Neural cell (in vitro differentiated cells): ENCODE data around the gene BMP2. TPM values are rescaled to one million over a fixed set of nuclear protein-coding genes. Genes with fewer than 3 reads are reported as not detected.

Experiments used
- H2AFZ ChIP-seq: fragments of 200-600, 300-800 bp; sonication (generic), shearing (Covaris generic); 2 replicates; pipeline ENCODE4 v1.6.0; 2014; ENCODE audit warnings: low read depth, mild to moderate bottlenecking, antibody characterized with exemption, low read length, moderate library complexity
- H3F3A ChIP-seq: fragments of 200-600 bp; shearing (Covaris generic); 2 replicates; pipeline ENCODE4 v1.6.1; 2016; ENCODE audit warnings: mild to moderate bottlenecking, moderate library complexity, mixed read lengths, antibody characterized with exemption, low read length; ENCODE audit not compliant: insufficient read depth, poor library complexity, severe bottlenecking
- H3K27ac ChIP-seq: fragments of 200-600, 300-800 bp; sonication (generic), shearing (Covaris generic); 2 replicates; pipeline ENCODE4 v1.5.1; 2014; ENCODE audit warnings: mild to moderate bottlenecking, low read length, moderate library complexity
- H3K27me3 ChIP-seq: fragments of 300-800, 200-600 bp; sonication (generic), shearing (Covaris generic); 2 replicates; pipeline ENCODE4 v1.6.0; 2014; ENCODE audit warnings: mild to moderate bottlenecking, low read depth, low read length, moderate library complexity; ENCODE audit not compliant: insufficient read depth
- H3K36me3 ChIP-seq: fragments of 300-800, 200-600 bp; sonication (generic), shearing (Covaris generic); 2 replicates; pipeline ENCODE4 v1.5.1; 2014; ENCODE audit warnings: mild to moderate bottlenecking, antibody characterized with exemption, low read length, moderate library complexity; ENCODE audit not compliant: insufficient read depth
- H3K4me2 ChIP-seq: fragments of 300-800, 200-600 bp; sonication (generic), shearing (Covaris generic); 2 replicates; pipeline ENCODE4 v1.6.0; 2014; ENCODE audit warnings: mild to moderate bottlenecking, low read length
- H3K4me3 ChIP-seq: fragments of 300-800, 200-600 bp; sonication (generic), shearing (Covaris generic); 2 replicates; pipeline ENCODE4 v1.5.1; 2014; ENCODE audit warnings: mild to moderate bottlenecking, low read length, moderate library complexity
- H3K79me2 ChIP-seq: fragments of 200-600 bp; shearing (Covaris generic); replicated peaks from 2 replicates; pipeline ENCODE4 v1.6.0; 2014; ENCODE audit warnings: mild to moderate bottlenecking, low read length, moderate library complexity; ENCODE audit not compliant: insufficient read depth
- H3K9ac ChIP-seq: fragments of 300-800, 200-600 bp; sonication (generic), shearing (Covaris generic); 2 replicates; pipeline ENCODE4 v1.6.1; 2016; ENCODE audit warnings: mild to moderate bottlenecking, low read length, mixed read lengths
- H3K9me2 ChIP-seq: fragments of 200-600 bp; shearing (Covaris generic); 2 replicates; pipeline ENCODE4 v1.6.1; 2016; ENCODE audit warnings: mild to moderate bottlenecking, low read length, mixed read lengths; ENCODE audit not compliant: insufficient read depth
- H3K9me3 ChIP-seq: fragments of 200-600, 300-800 bp; sonication (generic), shearing (Covaris generic); 2 replicates; pipeline ENCODE4 v1.6.1; 2016; ENCODE audit warnings: mild to moderate bottlenecking, mixed run types, low read length, moderate library complexity, mixed read lengths
- H4K20me1 ChIP-seq: fragments of 200-600 bp; shearing (Covaris generic); 2 replicates; pipeline ENCODE4 v1.6.1; 2016; ENCODE audit warnings: mild to moderate bottlenecking, mixed run types; ENCODE audit not compliant: insufficient read depth
- EP300 ChIP-seq: fragments of 450-650 bp; conservative IDR thresholded peaks from 2 replicates; pipeline ENCODE4 v1.6.1; 2014; ENCODE audit warnings: antibody characterized with exemption, mild to moderate bottlenecking, moderate library complexity; ENCODE audit not compliant: poor library complexity, severe bottlenecking
- EZH2 ChIP-seq: fragments of 200-600, 300-800 bp; shearing (Covaris generic), sonication (generic); IDR thresholded peaks from 2 replicates; pipeline ENCODE4 v1.6.1; 2014; ENCODE audit warnings: antibody characterized with exemption, low read length, borderline replicate concordance, mild to moderate bottlenecking; ENCODE audit not compliant: insufficient read depth, poor library complexity, severe bottlenecking
- MXI1 ChIP-seq: fragments of 450-650 bp; conservative IDR thresholded peaks from 2 replicates; pipeline ENCODE4 v1.6.1; 2014; ENCODE audit warnings: antibody characterized with exemption, mild to moderate bottlenecking; ENCODE audit not compliant: poor library complexity, severe bottlenecking
- POLR2AphosphoS5 ChIP-seq: IDR thresholded peaks from 2 replicates; pipeline ENCODE4 v1.6.1; 2012
- RAD21 ChIP-seq: fragments of 450-650 bp; conservative IDR thresholded peaks from 2 replicates; pipeline ENCODE4 v1.6.1; 2014; ENCODE audit warnings: antibody characterized with exemption, mild to moderate bottlenecking, moderate library complexity
- SMC3 ChIP-seq: fragments of 450-650 bp; conservative IDR thresholded peaks from 2 replicates; pipeline ENCODE4 v1.6.1; 2014; ENCODE audit warnings: antibody characterized with exemption, mild to moderate bottlenecking, moderate library complexity; ENCODE audit not compliant: poor library complexity
- TAF1 ChIP-seq: IDR thresholded peaks from 2 replicates; pipeline ENCODE4 v1.6.1; 2012; ENCODE audit warnings: low read depth
- polyA plus RNA-seq: library from polyadenylated mRNA; depleted of rRNA; stranded (reverse); fragments of >200 nt; gene quantifications from 2 replicates; pipeline ENCODE4 v1.2.3, GENCODE V29; 2014
- TF ChIP-seq, protein P1 (sequence below): IDR thresholded peaks from 2 replicates; pipeline ENCODE4 v1.6.1; 2012; ENCODE audit warnings: borderline replicate concordance
- TF ChIP-seq, protein P2 (sequence below): fragments of 450-650 bp; IDR thresholded peaks from 2 replicates; pipeline ENCODE4 v1.5.1; 2014; ENCODE audit warnings: antibody characterized with exemption, mild to moderate bottlenecking, moderate library complexity; ENCODE audit not compliant: poor library complexity, severe bottlenecking

BMP2 gene
- polyA plus RNA-seq, 1 donor from 2014 or later = 1.1 TPM

DNA sequence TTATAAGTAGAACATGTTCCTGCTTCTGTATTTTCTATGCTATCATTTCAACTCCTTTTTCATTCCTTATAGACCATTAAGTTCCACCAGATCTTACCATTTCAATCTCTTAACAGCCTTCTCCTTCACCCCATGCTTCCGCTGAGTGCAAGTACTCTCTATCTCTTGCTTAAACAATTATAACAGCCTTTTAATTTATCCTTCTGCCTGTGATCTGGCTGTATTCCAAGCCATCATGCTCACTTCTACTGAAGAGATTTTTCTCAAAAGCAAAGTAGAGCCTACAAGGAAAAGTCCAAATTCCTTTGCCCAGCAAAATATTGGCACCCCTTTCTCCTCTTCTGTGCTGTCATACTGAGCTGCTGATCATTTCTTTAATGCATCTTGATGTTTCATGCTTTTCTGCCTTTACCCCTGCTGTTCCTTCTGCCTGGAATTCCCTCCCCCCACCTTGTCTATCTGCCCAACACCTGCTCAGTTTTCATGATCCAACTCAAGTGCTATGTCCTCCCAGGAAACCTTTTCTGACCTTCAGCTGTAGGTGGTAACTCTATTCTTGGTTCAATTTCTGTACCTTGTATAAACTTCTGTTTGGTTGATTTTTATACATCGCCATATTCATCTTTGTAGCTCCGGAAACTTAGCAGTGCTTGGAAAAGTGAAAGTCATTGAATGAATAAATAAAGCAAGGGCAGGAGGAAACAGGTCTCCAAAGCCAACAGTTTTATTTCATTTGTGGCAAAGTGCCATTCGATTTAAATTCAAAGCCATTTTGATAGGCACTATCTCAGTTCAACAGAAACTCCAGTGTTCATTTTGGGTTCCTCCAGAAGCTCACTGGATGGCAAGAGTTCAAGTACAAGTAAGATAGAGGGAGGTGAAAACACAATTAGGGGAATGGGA, 10.5 kb upstream of the BMP2 start:
- Histone ChIP-seq H3K36me3 (no peaks in the 10 kb centered on the region), H3K27me3 (no peaks in the 10 kb centered on the region), H3K9me2 (no peaks in the 10 kb centered on the region), H3K79me2 (no peaks in the 10 kb centered on the region), H3K27ac (no peak overlapping the region), H3K4me2 (no peak overlapping the region), H3F3A (no peaks in the 10 kb centered on the region), H4K20me1 (no peaks in the 10 kb centered on the region), H2AFZ (no peak overlapping the region), H3K9ac (no peak overlapping the region), H3K9me3 (no peaks in the 10 kb centered on the region), H3K4me3 (no peak overlapping the region)
- TF ChIP-seq RAD21 (no peak), MXI1 (no peak), POLR2AphosphoS5 (no peak), TAF1 (no peak), EP300 (no peak), SMC3 (no peak), EZH2 (no peak)
- TF ChIP-seq, protein P1, sequence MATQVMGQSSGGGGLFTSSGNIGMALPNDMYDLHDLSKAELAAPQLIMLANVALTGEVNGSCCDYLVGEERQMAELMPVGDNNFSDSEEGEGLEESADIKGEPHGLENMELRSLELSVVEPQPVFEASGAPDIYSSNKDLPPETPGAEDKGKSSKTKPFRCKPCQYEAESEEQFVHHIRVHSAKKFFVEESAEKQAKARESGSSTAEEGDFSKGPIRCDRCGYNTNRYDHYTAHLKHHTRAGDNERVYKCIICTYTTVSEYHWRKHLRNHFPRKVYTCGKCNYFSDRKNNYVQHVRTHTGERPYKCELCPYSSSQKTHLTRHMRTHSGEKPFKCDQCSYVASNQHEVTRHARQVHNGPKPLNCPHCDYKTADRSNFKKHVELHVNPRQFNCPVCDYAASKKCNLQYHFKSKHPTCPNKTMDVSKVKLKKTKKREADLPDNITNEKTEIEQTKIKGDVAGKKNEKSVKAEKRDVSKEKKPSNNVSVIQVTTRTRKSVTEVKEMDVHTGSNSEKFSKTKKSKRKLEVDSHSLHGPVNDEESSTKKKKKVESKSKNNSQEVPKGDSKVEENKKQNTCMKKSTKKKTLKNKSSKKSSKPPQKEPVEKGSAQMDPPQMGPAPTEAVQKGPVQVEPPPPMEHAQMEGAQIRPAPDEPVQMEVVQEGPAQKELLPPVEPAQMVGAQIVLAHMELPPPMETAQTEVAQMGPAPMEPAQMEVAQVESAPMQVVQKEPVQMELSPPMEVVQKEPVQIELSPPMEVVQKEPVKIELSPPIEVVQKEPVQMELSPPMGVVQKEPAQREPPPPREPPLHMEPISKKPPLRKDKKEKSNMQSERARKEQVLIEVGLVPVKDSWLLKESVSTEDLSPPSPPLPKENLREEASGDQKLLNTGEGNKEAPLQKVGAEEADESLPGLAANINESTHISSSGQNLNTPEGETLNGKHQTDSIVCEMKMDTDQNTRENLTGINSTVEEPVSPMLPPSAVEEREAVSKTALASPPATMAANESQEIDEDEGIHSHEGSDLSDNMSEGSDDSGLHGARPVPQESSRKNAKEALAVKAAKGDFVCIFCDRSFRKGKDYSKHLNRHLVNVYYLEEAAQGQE = no peak
- TF ChIP-seq, protein P2, sequence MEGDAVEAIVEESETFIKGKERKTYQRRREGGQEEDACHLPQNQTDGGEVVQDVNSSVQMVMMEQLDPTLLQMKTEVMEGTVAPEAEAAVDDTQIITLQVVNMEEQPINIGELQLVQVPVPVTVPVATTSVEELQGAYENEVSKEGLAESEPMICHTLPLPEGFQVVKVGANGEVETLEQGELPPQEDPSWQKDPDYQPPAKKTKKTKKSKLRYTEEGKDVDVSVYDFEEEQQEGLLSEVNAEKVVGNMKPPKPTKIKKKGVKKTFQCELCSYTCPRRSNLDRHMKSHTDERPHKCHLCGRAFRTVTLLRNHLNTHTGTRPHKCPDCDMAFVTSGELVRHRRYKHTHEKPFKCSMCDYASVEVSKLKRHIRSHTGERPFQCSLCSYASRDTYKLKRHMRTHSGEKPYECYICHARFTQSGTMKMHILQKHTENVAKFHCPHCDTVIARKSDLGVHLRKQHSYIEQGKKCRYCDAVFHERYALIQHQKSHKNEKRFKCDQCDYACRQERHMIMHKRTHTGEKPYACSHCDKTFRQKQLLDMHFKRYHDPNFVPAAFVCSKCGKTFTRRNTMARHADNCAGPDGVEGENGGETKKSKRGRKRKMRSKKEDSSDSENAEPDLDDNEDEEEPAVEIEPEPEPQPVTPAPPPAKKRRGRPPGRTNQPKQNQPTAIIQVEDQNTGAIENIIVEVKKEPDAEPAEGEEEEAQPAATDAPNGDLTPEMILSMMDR = no peak

DNA sequence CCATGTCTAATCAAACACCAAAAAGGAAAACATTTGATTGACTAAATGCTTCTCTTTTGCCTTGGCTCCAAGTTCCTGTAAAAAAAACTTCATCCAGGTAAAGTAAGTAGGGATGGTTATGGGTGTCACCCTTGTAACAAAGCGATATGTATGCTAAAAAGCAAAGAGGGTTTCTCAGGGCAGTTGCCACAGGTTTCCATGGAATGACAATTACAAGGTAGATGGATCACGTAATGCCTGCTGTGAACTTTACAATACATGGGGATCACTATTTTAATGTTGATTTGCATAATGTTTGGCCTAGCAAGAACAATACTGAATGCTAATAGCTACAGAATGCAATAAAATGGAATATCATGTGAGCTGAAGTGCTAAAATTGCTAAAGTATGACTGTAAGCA, 2.9 kb upstream of the BMP2 start:
- H3K4me3 ChIP-seq = no peak overlapping the region

More for the DNA sequence above, 2.9 kb upstream of the BMP2 start:
- H3K79me2 ChIP-seq = no peaks in the 10 kb centered on the region
- TF ChIP-seq, protein P2 = no peak
- TF ChIP-seq RAD21 (no peak), EP300 (no peak), POLR2AphosphoS5 (no peak), MXI1 (no peak)
- peaks cover 4% of the 10 kb centered on the region for H4K20me1 ChIP-seq
- H3F3A ChIP-seq = no peaks in the 10 kb centered on the region
- H3K9me3 ChIP-seq = no peaks in the 10 kb centered on the region
- H3K4me2 ChIP-seq = no peak overlapping the region
- no peaks in the 10 kb centered on the region for H3K36me3 ChIP-seq
- H3K27ac ChIP-seq = no peak overlapping the region
- H3K9me2 ChIP-seq = no peaks in the 10 kb centered on the region
- H3K27me3 ChIP-seq = peaks cover 19% of the 10 kb centered on the region
- H3K9ac ChIP-seq = no peak overlapping the region
- H2AFZ ChIP-seq = no peak overlapping the region
